WERI-Rb-1 (cell line): ENCODE data around the gene TWF2.

Source experiments
- DNase-seq: peaks from one replicate; pipeline ENCODE4 v3.0.0-alpha.2; 2020
- H3K27ac ChIP-seq: fragments of 250-450 bp; sonication (Bioruptor Pico); 2 replicates; pipeline ENCODE4 v1.5.1; 2020; ENCODE audit warnings: mild to moderate bottlenecking, moderate library complexity
- H3K27me3 ChIP-seq: fragments of 250-450 bp; sonication (Bioruptor Pico); 2 replicates; pipeline ENCODE4 v1.5.1; 2021; ENCODE audit warnings: mild to moderate bottlenecking, low read depth, moderate library complexity; ENCODE audit not compliant: insufficient read depth, severe bottlenecking
- H3K36me3 ChIP-seq: fragments of 250-450 bp; sonication (Bioruptor Pico); 2 replicates; pipeline ENCODE4 v1.5.1; 2020; ENCODE audit warnings: mild to moderate bottlenecking, moderate library complexity
- H3K4me3 ChIP-seq: 2 replicates; pipeline ENCODE4 v1.5.1; 2011; ENCODE audit warnings: low read depth, mild to moderate bottlenecking, control low read depth, low read length
- H3K9me3 ChIP-seq: fragments of 250-450 bp; sonication (Bioruptor Pico); 2 replicates; pipeline ENCODE4 v1.5.1; 2021; ENCODE audit warnings: mild to moderate bottlenecking, moderate library complexity; ENCODE audit not compliant: severe bottlenecking
- CTCF ChIP-seq: IDR thresholded peaks from 2 replicates; pipeline ENCODE4 v1.5.1; 2011; ENCODE audit warnings: low read depth, mild to moderate bottlenecking, control low read depth, inconsistent platforms, low read length

Gene TWF2

GRCh38 chr3:52229656-52230055 lies 9.3 kb downstream of the TWF2 start:
- no peak overlapping the region for H3K4me3 ChIP-seq
- no peak overlapping the region for H3K27ac ChIP-seq
- no peak for TF ChIP-seq CTCF
- H3K9me3 ChIP-seq: no peaks in the 10 kb centered on the region
- peaks cover 8% of the 10 kb centered on the region for H3K36me3 ChIP-seq
- DNase-seq: no peak
- no peaks in the 10 kb centered on the region for H3K27me3 ChIP-seq

- no peak overlapping the region for H3K27ac ChIP-seq
- no peak for DNase-seq
- H3K9me3 ChIP-seq: no peaks in the 10 kb centered on the region
- H3K27me3 ChIP-seq: no peaks in the 10 kb centered on the region
- H3K4me3 ChIP-seq: no peak overlapping the region
- peaks cover 8% of the 10 kb centered on the region for H3K36me3 ChIP-seq
- TF ChIP-seq CTCF: no peak
Measured at GRCh38 chr3:52228751-52229291, 10.1 kb downstream of the TWF2 start.

GRCh38 chr3:52228266-52228665 lies 10.7 kb downstream of the TWF2 start:
- no peaks in the 10 kb centered on the region for H3K9me3 ChIP-seq
- H3K36me3 ChIP-seq: peaks cover 8% of the 10 kb centered on the region
- no peaks in the 10 kb centered on the region for H3K27me3 ChIP-seq
- no peak for TF ChIP-seq CTCF
- no peak overlapping the region for H3K4me3 ChIP-seq
- no peak for DNase-seq
- H3K27ac ChIP-seq: no peak overlapping the region

- Histone ChIP-seq H3K27ac (no peak overlapping the region), H3K4me3 (no peak overlapping the region), H3K36me3 (peaks cover 8% of the 10 kb centered on the region), H3K9me3 (no peaks in the 10 kb centered on the region), H3K27me3 (no peaks in the 10 kb centered on the region)
- no peak for DNase-seq
- TF ChIP-seq CTCF: no peak
Measured at GRCh38 chr3:52227766-52228165, 11.2 kb downstream of the TWF2 start.

DNA sequence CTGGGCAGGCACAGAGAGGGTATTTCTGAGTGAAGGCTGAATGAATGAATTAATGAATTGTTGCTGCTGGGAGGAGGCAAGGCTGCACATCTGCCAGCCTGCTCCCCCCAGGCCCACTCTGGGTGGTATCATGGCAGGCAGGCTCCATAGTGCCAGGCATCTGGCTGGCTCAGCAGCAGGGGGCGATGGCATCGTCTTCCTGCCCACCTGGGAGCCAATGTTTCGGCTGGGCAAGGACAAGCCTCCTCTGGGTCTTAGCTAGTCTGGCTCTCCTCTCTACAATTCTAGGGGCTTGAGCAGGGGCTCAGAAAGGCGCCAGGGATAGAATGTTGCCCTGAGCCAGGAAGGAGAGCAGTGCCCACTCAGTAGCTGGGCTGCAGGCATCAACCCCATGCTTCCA lies 11.8 kb downstream of the TWF2 start:
- TF ChIP-seq CTCF: no peak
- Histone ChIP-seq H3K36me3 (peaks cover 8% of the 10 kb centered on the region), H3K27me3 (no peaks in the 10 kb centered on the region), H3K27ac (no peak overlapping the region), H3K4me3 (no peak overlapping the region), H3K9me3 (no peaks in the 10 kb centered on the region)
- DNase-seq: no peak

DNA sequence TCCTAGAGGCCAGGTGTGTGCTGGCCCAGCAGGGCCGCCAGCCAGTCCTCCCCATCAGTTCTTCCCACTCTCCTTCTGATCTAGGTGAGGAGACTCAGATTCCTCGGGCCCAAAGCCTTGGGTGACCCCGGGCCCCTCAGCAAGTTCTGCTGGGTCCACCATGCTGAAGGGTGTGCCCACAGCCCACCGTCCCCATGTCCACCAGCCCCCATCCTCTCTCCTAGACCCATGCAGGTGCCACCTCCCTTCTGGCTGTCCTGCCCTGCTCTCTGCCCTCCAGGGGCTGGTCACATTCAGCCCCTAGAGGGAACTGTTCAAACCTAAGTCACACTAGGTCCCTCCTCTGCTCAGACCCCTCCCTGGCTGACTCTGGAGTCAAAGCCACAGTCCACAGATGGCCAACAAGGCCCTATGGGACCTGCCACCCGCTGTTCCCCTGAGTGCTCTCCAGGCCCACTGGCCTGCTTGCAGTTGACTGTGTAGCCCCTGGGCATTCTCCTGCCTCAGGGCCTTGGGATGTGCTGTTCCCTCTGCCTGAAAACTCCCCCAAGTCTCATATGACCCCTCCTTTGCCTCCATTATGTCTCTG lies 12.6 kb downstream of the TWF2 start:
- H3K27me3 ChIP-seq: no peaks in the 10 kb centered on the region
- TF ChIP-seq CTCF: no peak
- peaks cover 2% of the 10 kb centered on the region for H3K36me3 ChIP-seq
- no peak for DNase-seq
- no peaks in the 10 kb centered on the region for H3K9me3 ChIP-seq
- no peak overlapping the region for H3K27ac ChIP-seq
- H3K4me3 ChIP-seq: no peak overlapping the region
